GM18907 (cell line): Measurements from ENCODE around the gene FMO2.

Source experiments
- ATAC-seq: cut with Tn5 transposase; IDR thresholded peaks from one replicate; pipeline ENCODE4 v1.9.1; 2021; ENCODE audit warnings: mild to moderate bottlenecking, moderate library complexity; ENCODE audit not compliant: unreplicated experiment

Gene FMO2, protein sequence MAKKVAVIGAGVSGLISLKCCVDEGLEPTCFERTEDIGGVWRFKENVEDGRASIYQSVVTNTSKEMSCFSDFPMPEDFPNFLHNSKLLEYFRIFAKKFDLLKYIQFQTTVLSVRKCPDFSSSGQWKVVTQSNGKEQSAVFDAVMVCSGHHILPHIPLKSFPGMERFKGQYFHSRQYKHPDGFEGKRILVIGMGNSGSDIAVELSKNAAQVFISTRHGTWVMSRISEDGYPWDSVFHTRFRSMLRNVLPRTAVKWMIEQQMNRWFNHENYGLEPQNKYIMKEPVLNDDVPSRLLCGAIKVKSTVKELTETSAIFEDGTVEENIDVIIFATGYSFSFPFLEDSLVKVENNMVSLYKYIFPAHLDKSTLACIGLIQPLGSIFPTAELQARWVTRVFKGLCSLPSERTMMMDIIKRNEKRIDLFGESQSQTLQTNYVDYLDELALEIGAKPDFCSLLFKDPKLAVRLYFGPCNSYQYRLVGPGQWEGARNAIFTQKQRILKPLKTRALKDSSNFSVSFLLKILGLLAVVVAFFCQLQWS

DNA sequence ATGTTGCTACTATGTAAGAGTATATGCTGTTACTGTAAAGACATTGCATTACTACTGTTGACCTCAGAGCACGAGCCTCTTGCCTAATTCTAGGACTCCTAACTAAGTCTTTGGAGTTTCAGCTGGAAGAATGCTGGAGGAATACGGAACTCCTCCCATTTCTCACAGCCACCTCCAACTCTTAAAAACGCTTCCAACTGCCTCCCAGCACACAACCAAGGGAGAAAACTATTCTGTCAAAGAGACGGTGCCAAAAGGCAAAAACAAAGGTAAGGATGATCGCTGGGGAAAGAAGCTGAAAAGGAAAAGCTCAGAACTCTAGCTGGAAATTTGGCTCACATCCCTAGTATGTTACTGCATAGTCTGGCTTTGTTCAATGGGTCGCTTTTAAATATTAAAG, at the start of gene FMO2:
Gene FMO2 (plus strand): TSS at position 210 of the 400 bp plus-strand sequence. CDS start 414 bp downstream, outside the sequence.
- ATAC-seq: no peak

DNA sequence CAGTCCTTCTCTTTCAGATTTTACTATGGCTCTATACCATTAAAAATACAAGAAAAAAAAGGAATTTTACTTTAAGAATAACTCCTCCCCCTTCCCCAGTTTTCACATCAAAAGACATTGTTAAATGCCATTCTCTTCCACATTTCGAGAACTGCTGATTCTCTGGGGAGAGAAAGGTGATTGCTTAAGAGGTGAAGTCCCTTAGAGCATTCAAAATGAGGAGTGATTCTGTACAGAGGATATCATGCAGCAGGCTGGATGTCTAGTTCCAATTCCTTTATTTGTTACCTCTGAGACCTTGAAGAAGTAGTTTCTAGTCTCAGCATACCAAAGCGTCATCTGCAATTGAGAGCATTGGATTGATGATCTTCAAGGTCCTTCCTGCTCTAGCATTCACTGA, 47.5 kb upstream of the FMO2 start:
- ATAC-seq: no peak

DNA sequence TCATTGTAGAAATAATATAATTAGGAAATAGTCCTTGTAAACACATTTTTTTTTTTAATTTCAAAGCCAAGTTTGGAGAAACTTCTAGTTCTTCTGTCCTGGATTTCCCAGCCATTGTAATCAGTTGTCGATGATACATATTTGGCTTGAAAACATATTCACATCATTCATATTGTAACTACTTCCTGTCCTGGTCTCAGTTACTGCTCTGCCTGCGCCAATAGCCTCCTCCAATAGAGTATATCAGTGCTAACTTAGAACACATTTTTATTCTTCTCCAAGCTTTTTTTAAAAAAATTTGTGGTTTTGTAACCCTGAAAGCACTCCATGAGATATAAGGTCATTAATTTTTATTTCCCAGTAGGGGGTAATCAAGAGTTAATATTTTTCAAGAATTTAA, 46.1 kb upstream of the FMO2 start:
- ATAC-seq: no peak

DNA sequence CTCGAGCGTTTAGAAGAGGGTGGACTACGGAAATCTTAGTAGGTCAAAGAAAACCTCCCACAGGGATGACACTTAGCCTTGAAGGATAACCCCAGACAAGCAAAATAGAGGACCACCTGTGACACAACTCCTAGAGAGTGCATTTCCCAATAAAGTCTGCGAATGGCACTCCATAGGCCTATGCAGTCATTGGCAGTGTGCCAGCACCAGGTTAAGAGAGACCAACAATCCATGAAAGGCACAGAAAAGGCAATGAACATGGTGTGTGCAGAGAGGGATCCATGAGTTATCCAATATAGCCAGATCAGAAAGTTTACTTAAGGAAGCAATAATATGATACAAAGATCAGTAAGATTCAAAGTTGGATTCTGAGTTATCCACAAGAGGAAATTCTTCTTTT, 45.2 kb upstream of the FMO2 start:
- ATAC-seq: no peak

DNA sequence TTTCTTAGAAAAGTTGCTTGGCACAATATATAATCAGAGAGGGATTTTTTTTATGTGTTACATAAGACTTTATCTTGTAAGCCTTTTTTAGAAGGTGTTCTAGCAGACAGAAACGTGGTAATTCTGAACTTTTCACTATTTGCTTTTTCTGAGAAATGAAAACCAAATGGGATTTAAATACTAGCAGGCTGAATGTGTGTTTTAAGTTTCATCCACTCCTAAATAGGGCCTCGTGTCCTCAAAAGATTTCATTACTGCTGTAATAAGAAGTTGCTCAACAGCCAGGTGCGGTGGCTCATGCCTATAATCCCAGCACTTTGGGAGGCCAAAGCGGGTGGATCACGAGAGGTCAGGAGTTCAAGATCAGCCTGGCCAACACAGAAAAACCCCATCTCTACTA, 44.7 kb upstream of the FMO2 start:
- no peak for ATAC-seq

DNA sequence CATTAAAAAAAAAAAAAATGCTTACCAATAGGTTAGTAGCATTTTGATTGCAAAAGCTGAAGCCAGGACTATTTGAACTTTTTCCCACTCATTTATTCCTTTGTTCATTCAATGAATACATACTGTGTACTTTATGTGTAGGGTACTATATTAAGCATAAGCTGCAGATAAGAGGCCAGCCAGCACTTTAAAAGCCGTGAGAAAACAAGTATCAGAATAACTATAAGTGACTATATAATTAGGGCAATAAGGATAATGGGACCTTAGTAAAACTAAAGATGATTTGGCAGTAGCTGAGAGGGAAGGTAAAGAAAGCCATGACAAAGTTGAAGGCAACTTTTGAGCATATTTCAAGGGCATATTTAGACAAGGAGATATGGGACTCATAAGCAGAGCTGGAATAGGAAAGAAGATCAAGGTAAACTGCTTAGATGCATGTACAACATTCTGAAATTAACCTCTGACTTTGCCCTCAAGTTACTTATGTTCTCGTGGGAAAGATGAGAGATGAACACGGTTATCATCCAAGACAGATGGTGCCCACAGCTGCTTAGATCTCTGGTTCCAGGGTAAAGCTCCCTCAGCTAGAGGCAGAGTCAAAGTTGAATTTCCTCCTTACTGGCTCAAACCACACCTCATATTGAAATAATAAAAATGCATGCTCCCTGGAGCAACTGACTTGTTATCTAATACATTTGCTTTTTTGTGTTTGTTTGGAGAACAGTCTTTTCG, 44.0 kb upstream of the FMO2 start:
- ATAC-seq: no peak

DNA sequence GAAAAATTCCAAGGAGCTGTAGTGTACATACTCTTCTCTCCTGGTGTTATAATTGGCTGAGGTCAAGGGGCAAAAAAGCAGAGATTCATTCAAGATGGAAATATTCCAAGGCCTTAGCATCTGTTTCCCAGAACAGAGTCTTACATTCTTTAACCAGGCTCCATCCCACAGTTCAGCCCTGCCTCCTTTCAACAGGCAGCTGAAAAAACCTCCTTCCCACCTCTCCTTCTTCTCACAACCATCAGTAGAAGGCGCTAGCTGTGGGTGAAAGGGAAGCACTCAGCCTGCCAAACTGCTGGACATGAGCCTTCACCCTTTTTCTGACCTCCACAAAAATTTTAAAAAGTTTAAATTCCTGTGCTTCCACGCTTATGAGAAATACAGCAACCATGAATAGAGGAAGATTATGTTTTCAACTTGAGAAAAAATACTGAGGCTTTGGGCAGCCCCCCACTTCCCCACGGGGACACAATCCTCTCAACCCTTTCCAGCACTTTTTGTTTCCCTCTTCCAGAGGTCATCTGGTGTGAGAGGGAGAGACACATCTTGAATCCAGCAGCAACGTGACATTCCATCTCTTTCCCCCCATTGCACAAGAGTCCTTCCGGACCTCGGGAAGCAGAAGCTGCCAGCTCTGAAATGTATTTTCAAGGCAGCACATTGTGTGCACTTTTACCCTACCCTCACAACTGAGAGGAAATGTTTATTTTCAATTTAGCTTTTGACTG, 43.2 kb upstream of the FMO2 start:
- no peak for ATAC-seq

DNA sequence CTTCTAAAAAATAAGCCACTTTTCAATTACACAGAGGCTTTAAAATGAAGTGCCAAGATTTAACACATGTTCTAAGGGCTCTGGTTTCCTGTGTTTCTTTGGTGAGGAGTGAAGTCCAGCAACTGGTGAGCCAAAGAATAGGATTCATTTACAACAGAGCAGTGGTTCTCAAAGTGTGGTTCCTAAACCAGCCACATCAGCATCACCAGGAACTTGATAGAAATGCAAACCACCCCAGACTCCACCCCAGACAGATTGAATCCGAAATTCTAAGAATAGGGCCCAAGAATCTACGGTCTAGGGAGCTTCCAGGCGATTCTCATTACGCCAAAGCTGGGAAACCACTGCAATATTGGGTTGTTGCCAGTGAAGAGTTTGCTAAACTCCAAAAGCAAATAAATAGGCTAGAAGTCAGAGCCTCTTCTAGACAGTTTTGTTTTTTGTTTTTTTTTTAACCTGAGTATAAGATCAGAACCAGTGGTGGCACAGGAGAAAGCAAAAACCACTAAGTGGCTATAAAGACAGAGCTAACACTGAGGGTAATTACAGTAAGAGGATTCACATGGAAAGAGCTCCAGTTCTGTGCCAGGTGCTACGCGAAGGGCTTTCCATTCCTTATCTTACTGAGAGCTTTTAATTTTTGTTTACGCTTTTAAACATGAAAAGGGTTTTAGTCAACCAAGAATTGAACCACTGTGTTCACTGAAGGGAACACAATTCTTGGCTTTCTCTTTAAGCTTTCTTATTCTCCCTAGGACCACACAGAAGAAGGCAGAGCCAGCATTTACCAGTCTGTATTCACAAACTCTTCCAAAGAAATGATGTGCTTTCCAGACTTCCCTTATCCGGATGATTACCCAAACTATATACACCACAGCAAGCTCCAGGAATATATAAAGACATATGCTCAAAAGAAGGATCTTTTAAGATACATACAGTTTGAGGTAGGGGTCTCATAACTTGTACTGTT, 42.4 kb upstream of the FMO2 start:
- no peak for ATAC-seq

DNA sequence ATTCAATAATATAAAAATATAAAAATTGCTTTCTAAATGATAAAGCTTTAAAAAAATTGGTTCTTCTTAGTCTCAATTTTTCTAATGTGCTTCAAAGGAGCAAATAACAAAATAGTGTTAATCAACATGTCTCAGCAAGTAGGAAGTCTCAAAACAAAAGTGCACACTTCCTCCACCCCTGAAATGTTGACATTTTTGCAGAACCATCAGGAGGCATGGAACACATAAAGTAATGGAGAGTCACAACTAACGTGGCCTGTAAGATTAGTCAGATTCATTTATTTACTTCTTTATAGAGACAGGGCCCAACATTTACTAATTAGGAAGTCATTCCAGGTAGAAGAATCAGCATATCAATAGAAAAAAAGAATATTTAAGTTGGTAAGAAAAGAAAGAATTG, 34.9 kb upstream of the FMO2 start:
- ATAC-seq: no peak

DNA sequence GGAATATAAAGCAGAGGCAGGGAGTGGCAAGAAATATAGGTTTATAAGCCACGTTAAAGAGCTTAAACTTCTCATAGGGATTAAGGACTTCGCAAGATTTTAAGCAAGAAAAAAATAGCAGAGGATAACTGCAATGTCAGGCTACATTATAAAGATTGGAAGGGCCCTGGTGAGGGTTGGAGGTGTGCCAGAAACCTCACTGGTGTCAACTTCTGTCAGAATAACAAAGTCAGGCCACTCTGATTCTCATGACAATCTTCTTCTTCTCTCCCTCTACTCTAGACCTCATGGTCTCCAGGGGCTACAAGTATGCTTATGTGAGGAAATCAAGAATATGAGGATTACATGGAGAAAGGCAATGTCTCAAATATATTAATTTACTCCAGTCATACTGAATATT, 32.6 kb upstream of the FMO2 start:
- ATAC-seq: no peak

DNA sequence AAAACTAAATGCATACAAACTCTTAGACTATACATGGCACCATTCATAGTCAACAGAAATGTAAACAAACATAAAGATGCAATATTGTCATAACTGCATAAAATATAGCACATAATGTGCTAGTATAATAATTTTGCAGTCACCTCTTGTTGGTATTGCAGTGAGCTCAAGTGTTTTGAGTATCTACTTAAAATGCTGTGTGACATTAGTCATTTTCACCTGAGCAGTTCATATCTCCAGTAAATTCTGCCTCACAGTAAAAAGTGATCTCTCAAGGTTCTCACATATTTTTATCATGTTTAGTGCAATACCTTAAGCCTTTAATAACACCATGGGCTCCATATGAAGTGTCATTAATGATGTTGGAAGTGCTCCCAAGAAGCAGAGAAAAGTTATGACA, 29.6 kb upstream of the FMO2 start:
- no peak for ATAC-seq

DNA sequence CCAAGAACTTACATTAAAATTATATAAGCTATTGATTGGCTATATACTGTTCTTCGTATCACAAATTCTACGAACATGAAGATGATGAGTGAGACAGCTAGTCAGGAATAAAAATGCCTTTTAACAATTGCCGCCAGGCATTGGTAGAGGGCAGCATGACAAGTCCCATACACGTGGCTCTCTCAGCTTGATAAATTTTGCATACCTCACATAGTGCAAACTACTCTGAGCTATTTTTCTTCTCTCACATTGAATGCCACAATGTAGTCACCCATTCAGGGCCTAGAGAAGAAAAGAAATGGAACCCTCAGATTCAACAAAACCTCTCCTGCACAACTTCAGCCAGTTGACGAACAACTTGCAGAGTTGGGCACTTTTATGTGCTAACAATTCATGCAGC, 27.0 kb upstream of the FMO2 start:
- no peak for ATAC-seq

DNA sequence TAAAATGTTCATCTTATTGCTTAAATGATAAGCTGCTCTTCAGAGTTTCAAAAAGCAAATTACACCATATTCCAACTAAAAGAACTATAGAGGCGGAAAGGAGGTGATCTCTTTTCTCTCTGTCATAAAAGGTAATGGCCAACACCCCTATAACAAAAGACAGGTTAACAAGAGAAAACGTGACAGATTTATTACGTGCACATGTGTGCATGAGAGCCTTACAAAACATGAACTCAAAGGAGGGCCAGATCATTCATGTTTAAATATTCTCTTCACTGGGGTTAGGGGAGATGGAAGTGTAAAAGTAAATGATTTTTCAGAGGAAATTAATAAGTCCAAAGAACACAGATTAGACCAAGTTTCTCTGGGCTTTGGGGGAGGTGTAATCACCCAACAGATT, 26.5 kb upstream of the FMO2 start:
- ATAC-seq: no peak

DNA sequence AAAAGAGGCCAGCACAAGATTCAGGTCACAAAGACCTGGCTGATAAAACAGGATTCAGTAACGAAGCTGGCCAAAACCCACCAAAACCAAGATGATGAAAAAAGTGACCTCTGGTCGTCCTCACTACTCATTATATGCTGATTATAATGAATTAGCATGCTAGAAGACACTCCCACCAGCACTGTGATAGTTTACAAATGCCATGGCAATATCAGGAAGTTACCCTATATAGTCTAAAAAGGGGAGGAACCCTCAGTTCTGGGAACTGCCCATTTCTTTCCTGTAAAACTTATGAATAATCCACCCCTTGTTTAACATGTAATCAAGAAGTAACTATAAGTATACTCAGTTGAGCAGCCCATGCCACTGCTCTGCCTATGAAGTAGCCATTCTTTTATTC, 26.0 kb upstream of the FMO2 start:
- ATAC-seq: no peak

DNA sequence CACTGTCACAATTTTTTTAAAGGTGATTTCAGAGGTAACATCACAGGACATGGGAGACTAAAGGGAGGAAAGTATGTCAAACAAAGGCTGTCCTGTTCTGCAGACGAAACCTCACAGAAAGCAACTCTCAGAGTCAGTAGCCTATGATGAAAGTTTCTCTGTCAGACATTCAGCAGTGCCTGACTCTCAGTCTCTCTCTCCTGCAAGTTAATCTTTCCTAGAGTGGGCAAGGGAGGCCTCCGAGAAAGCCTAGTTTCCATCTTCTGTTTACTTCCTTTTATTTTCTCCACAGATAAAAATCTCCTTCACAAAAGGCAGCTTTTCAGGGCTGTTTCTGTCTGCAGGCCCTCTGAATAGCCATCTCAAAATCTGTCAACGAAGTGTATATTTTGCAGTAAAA, 24.9 kb upstream of the FMO2 start:
- ATAC-seq: peak; percentile 79

DNA sequence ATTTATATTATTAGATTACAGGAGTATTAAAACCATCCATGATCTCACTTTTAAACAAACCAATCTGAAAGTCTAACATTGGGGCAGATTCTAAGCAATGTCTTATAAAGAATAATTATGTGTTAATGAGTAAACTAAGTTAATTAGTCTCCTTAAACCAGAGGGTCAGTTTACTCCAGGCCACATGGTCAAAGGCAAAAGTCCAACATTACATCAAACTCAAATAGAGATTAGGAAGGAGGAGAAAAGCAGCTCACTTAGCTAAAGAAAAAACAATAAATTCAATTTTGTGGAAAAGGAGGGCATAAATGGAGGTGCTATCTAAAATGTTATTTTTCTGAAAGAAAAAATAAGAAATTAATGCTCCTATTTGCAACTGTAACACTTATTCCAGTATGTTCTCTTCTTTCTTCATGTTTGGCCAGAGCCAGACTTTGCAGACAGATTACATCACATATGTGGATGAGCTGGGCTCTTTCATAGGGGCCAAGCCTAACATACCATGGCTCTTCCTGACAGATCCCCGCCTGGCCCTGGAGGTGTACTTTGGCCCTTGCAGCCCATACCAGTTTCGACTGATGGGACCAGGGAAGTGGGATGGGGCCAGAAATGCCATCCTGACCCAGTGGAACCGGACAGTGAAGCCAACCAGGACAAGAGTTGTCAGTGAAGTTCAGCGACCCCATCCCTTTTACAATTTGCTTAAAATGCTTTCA, 24.3 kb upstream of the FMO2 start:
- no peak for ATAC-seq

DNA sequence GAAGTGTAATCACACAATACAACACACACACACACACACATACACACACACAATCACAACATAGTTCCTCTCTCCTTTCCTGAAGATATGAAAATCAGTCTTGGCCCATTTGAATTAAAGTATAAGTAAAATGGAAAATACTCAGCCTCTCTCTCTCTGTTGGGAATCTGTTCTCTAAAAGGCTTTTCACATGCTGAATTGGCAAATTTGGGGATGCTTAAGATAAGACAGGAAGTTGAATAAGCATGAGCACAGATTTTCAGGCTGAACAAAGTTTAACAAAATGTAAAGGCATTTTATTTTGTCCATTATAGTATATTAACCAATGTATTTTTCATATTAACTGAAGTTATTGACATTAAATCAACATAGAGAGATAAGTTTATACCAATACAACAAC, 23.7 kb upstream of the FMO2 start:
- ATAC-seq: no peak

DNA sequence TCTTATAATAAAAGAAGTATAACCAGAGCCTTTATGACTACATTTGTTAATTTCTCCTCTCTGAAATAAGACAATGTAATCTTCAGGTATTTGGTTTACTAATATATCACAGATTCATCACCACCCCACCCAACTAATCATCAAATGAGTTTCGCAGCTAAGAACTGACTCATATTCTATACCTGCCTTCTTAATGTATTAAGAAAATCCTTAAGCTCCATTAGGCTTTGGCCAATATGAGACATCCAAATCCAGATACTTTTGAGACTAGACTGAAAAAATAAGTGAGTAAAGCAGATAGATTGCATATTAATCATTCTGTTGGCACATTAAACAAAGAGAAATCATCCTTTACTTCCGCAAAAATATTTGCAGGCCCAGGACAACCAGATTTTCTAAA, 18.7 kb upstream of the FMO2 start:
- no peak for ATAC-seq

DNA sequence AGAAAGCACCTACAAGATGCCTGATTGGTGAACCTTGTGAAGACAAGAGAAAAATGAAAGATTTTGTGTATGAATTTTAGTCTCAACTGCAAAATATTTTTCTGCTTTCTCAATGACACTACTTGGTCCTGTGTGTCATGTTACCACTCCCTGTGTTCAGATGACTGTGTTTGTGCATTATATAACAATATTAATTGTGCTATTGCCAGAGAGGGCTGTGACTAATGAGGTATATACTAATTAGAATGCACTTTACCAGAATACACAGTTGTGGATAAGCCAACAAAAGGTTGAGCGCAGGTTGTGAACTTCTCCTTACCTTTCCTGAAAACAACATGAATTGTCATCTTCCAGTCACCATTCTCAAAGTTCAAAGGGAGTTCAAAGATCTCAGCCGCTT, 17.3 kb upstream of the FMO2 start:
- no peak for ATAC-seq

DNA sequence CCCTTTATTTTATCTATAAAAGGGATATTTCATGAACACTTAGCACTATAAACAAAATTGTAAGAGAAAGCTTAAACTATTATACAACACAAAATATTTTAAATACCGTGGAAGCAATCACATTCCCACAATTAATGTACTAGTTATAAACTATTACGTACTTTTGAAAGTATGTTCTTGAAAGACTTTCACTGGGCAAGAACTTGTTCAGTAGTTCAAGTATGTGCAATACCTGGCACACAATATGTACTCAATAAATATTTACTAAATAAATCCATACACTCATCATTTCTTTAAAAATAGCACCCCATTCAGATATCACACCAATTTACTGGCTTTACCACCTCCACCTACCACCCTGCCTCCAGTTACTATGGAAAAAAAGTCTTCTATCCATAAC, 12.6 kb upstream of the FMO2 start:
- no peak for ATAC-seq
